GM12891 (cell line): ENCODE results near the gene CTDSPL.

Experiments
- DNase-seq: peaks from one replicate; pipeline ENCODE4 v3.0.0; 2011; ENCODE audit warnings: low spot score; ENCODE audit not compliant: insufficient read length
- FAIRE-seq: peaks from 2 replicates; lab custom pipeline; 2011; peaks lifted over from hg19 to GRCh38; lab: Jason Lieb, UNC
- PAX5 ChIP-seq: IDR thresholded peaks from 2 replicates; pipeline ENCODE4 v1.6.1; 2011; ENCODE audit warnings: low read length, moderate library complexity, mild to moderate bottlenecking; ENCODE audit not compliant: insufficient read depth, severe bottlenecking
- POLR2A ChIP-seq: IDR thresholded peaks from 2 replicates; pipeline ENCODE4 v1.6.1; 2011; ENCODE audit warnings: low read depth, low read length, control low read depth
- POLR2AphosphoS5 ChIP-seq: IDR thresholded peaks from 2 replicates; pipeline ENCODE4 v1.6.1; 2011; ENCODE audit warnings: low read depth, low read length, control low read depth
- POU2F2 ChIP-seq: IDR thresholded peaks from 2 replicates; pipeline ENCODE4 v1.6.1; 2011; ENCODE audit warnings: low read depth, mild to moderate bottlenecking, control low read depth, low read length, moderate library complexity
- SPI1 ChIP-seq: IDR thresholded peaks from 2 replicates; pipeline ENCODE4 v1.6.1; 2011; ENCODE audit warnings: low read depth, low read length, control low read depth
- TAF1 ChIP-seq: IDR thresholded peaks from 2 replicates; pipeline ENCODE4 v1.6.1; 2011; ENCODE audit warnings: low read depth, low read length, control low read depth

CTDSPL gene

DNA sequence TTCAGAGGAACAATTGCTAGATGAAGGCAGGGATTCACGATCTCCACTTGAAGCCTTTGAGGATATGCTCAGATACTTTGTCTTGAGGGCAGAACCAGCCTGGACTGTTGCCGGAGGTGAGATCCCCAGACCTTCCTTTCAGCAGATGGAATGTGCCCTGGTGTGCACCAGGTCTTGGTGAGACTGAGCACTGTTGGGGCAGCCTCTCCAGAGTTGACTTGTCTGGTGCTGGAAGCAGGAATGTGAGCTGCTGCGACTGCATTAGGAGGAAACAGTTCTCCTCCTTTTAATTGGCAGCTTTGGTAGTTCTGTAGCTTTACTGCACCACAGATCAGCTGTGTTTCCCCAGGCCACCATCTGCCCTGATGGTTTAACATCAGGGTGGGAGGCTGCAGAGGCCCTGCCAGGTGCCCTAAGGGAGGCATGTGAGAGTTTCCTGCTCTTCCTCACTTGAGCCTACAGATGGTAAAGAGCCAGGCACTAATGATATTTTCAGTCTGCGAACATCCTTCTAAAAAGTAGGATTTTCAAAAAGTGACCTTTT lies 58.5 kb downstream of the CTDSPL start:
- no peak for DNase-seq
- TF ChIP-seq PAX5 (no peak), POU2F2 (no peak), POLR2AphosphoS5 (no peak), POLR2A (no peak), SPI1 (no peak), TAF1 (no peak)
- no peak for FAIRE-seq

DNA sequence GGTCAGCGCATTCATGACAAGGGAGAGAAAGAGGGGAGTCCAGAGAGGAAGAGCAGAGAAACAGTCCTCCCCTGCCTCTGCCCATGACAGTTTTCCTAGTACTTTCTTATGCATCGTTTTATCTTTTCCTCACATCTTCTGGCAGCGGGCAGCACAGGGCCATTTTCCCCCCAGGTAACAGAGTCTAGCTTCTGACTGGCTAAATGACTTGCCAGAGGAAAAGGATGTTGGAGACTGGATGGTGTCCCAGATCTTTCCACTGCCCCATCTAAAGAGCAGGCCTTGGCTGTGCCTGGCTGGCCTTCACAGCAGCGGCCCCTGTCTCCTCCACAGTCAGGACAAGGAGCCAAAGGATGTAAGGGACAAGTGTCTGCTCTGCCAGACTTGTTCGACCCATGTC lies 59.3 kb downstream of the CTDSPL start:
- FAIRE-seq (no peak), DNase-seq (no peak)
- TF ChIP-seq SPI1 (no peak), TAF1 (no peak), PAX5 (no peak), POLR2A (no peak), POLR2AphosphoS5 (no peak), POU2F2 (no peak)

DNA sequence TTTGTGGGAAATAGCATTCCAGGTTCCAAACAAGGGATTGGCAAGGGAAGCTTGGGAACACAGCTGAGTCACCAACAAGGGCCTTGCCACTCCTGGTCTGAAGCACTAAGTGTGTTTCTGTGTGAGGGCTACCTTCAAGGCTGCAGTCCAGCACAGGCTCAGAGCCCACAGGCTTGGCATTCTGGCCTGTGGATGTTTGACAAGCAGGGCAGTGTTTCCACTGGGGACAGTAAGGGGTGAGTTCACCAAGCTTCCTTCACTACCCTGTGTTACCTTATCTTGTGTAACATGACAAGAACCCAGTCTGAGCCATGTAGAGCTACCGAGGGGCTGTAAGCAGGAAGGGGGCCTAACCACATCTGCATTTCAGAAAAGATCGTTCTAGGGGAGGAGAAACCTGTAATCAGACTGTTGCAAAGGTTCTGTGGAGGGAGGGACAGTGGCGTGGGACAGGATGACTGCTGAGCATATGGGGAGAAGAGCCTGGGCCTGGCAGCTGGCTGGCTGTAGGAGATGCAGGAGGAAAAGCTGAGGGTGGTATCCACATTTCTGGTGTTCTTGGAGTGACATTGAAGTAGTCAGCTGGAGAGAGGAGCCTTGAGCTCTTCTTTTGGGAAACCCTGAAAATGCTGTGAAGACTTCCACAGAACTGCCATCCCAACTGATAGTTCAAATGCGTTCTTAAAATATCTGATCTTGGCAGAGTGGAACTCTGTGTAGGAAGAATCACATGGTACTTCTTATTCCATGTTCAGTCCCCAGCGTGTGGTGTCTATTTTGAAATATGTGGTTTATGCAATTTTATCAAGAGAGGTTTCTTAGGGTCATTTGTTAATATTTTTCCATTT lies 61.3 kb downstream of the CTDSPL start:
- TF ChIP-seq POU2F2 (no peak), SPI1 (no peak), TAF1 (no peak), PAX5 (no peak), POLR2AphosphoS5 (no peak)
- FAIRE-seq (no peak), DNase-seq (no peak)

DNA sequence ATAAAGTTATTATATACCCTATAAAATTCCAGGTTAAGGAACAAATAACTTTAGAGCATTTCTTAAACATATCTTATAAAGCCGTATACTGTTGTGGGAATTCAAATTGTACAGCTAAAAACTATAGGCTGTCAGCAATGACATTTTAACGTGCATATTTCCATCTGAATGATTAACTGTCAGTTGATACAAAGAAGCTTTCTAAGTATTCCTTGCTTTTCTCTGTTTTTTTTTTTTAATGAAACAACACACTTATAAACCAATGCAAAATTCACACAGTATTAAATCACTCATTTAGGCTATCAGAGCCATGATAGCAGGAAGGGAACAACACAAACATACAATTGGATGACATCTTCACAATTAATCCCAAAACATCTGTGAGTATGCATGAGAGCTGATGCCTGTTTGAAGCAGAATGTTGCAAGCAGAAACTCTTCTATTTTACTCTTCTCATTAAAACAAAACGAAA lies 61.9 kb downstream of the CTDSPL start:
- FAIRE-seq (no peak), DNase-seq (no peak)
- TF ChIP-seq POU2F2 (no peak), POLR2AphosphoS5 (no peak), POLR2A (no peak), TAF1 (no peak), SPI1 (no peak), PAX5 (no peak)

DNA sequence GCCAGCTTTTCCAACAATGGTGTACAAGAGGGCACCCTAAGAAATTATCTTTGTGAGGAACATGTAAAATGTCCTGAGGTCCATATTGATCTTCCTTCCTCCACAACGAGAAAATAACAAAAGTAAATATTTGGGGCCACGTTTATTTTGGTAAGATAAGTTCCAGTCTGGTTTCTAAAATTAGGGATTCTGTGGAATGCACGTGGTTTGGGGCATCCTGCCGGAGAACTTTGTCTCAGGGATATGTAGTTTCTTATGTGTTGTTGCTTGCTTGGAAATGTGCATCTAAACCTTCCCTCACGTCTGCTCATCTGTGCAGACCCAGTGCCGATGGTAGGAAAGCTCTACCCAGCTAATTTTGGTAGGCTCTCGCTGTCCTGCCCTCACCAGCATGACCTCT lies 62.8 kb downstream of the CTDSPL start:
- FAIRE-seq (no peak), DNase-seq (no peak)
- no peak for TF ChIP-seq TAF1
- no peak for TF ChIP-seq POU2F2
- TF ChIP-seq PAX5, result no peak
- no peak for TF ChIP-seq POLR2A
- no peak for TF ChIP-seq SPI1

DNA sequence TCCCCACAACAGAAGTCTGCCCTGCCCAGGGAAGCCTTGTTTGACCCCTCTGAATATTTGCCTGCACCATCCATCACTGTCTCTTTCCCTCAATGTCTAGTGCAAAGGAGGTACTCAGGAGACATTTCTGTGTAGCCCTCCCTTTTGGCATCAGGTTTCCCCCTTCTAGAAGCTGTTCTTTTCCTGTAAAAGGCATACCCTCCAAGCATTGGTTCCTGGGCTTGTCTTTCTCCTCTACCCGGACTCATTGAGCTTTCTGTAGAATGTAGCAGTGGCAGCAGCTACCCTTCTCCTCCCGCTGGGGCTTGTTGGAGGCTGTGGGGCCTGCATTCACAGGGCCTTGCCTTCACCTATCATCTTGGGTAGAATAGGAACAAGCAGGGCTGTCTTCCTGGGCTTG lies 63.5 kb downstream of the CTDSPL start:
- FAIRE-seq (no peak), DNase-seq (no peak)
- TF ChIP-seq POLR2A (no peak), TAF1 (no peak), PAX5 (no peak), POLR2AphosphoS5 (no peak), POU2F2 (no peak), SPI1 (no peak)

DNA sequence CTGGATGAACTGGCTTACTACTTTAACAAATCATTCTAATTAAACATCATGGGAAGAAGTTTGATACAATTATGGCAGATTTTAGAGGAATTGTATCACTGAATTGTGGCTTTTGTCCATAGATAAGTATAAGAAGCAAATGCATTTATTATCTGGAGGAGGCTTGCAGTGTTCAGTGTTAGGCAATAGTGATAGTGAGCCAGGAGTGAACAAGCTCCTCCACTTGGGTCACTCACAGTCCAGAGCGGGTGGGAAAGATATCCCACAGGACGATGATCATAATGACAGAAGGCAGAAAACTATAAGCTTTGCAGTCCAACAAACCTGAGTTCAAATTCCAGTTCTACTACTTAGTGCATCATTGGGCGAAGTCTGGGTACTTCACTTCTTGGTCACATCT lies 64.9 kb downstream of the CTDSPL start:
- TF ChIP-seq TAF1 (no peak), POLR2A (no peak), POLR2AphosphoS5 (no peak), POU2F2 (no peak), SPI1 (no peak), PAX5 (no peak)
- FAIRE-seq, result no peak

DNA sequence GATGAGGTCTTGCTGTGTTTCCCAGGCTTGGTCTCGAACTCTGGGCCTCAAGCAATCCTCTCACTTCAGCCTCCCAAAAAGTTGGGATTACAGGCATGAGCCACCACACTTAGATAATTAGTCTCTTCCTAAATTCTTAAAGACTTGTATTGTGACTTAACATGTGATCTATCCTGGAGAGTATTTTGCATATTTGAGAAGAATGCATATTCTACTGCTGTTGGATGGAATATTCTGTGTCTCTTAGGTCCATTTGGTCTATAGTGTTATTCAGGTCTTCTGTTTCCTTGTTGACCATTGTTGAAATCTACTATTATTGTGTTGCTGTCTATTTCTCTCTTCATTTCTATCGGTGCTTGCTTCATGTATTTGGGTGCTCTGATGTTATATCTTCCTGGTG lies 68.8 kb downstream of the CTDSPL start:
- TF ChIP-seq POLR2AphosphoS5 (no peak), TAF1 (no peak), POLR2A (no peak), POU2F2 (no peak), PAX5 (no peak), SPI1 (no peak)
- FAIRE-seq, result no peak
- no peak for DNase-seq

More for the DNA sequence above, 64.9 kb downstream of the CTDSPL start:
- no peak for DNase-seq

DNA sequence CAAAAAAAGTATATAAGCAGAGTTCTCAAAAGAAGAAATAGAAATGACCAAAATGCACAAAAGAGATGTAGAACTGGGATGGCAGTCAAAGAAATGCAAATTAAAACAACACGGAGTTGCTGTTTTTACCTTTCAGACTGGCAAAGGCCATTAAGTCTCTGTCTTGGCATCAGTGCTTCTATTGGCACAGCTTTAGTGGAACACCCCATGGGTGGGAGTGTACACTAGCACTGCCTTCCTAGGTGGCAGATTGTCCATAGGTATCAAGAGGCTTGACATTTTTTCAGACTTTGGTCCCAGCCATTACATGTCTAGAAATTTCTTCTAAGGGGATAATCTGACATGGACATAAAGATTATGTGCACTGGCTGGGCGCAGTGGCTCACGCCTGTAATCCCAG lies 70.8 kb downstream of the CTDSPL start:
- TF ChIP-seq TAF1, result no peak
- no peak for TF ChIP-seq POLR2AphosphoS5
- no peak for TF ChIP-seq POU2F2
- no peak for TF ChIP-seq SPI1
- DNase-seq, result no peak
- FAIRE-seq, result no peak
